SK-N-SH treated with all-trans-retinoic acid at 6 μM for 48 hours (cell line): ENCODE measurements around the gene SLC2A6.

Experiments used
- ATAC-seq: fragments of 200-7000 bp; cut with Tn5 transposase; 3 replicates; pipeline ENCODE4 v1.9.1; 2020; ENCODE audit warnings: mild to moderate bottlenecking, moderate library complexity
- ARNTL ChIP-seq: fragments of 450-650 bp; formaldehyde crosslinking; IDR thresholded peaks from 2 replicates; pipeline ENCODE4 v1.5.0; 2020; ENCODE audit warnings: low read depth, mild to moderate bottlenecking, moderate library complexity, borderline replicate concordance
- BACH2 ChIP-seq: fragments of 250-450 bp; sonication (Bioruptor Pico); IDR thresholded peaks from 2 replicates; pipeline ENCODE4 v1.9.0; 2021; ENCODE audit warnings: mild to moderate bottlenecking, borderline replicate concordance
- CREB5 ChIP-seq: fragments of 250-450 bp; sonication (Bioruptor Pico); IDR thresholded peaks from 2 replicates; pipeline ENCODE4 v1.5.1; 2020; ENCODE audit warnings: low read depth, mild to moderate bottlenecking, moderate library complexity
- CSDC2 ChIP-seq: fragments of 250-450 bp; sonication (Bioruptor Pico); IDR thresholded peaks from 2 replicates; pipeline ENCODE4 v1.5.0; 2020; ENCODE audit warnings: mild to moderate bottlenecking, moderate library complexity
- CSRNP3 ChIP-seq: fragments of 250-450 bp; sonication (Bioruptor Pico); IDR thresholded peaks from 2 replicates; pipeline ENCODE4 v1.5.1; 2021; ENCODE audit warnings: mild to moderate bottlenecking, moderate library complexity
- ESRRG ChIP-seq: fragments of 250-450 bp; sonication (Bioruptor Pico); IDR thresholded peaks from 2 replicates; pipeline ENCODE4 v1.6.1; 2021; ENCODE audit warnings: mild to moderate bottlenecking
- GLIS3 ChIP-seq: fragments of 250-450 bp; sonication (Bioruptor Pico); IDR thresholded peaks from 2 replicates; pipeline ENCODE4 v1.5.0; 2020; ENCODE audit warnings: mild to moderate bottlenecking, moderate library complexity
- ISL1 ChIP-seq: fragments of 250-450 bp; sonication (Bioruptor Pico); IDR thresholded peaks from 2 replicates; pipeline ENCODE4 v2.1.2; 2022; ENCODE audit warnings: mild to moderate bottlenecking, moderate library complexity
- OSR1 ChIP-seq: fragments of 250-450 bp; sonication (Bioruptor Pico); IDR thresholded peaks from 2 replicates; pipeline ENCODE4 v1.8.0; 2022; ENCODE audit warnings: moderate library complexity, mild to moderate bottlenecking, inconsistent platforms
- POU6F1 ChIP-seq: fragments of 250-450 bp; sonication (Bioruptor Pico); IDR thresholded peaks from 2 replicates; pipeline ENCODE4 v1.8.0; 2021; ENCODE audit warnings: low read depth, mild to moderate bottlenecking, moderate library complexity, borderline replicate concordance
- PPARA ChIP-seq: fragments of 250-450 bp; sonication (Bioruptor Pico); IDR thresholded peaks from 2 replicates; pipeline ENCODE4 v1.5.0; 2020; ENCODE audit warnings: mild to moderate bottlenecking, borderline replicate concordance
- RARB ChIP-seq: fragments of 250-450 bp; sonication (Bioruptor Pico); IDR thresholded peaks from 2 replicates; pipeline ENCODE4 v1.8.0; 2021; ENCODE audit warnings: mild to moderate bottlenecking, moderate library complexity
- SNAI2 ChIP-seq: fragments of 250-450 bp; sonication (Bioruptor Pico); IDR thresholded peaks from 2 replicates; pipeline ENCODE4 v1.5.0; 2020; ENCODE audit warnings: mild to moderate bottlenecking, moderate library complexity
- TCF4 ChIP-seq: fragments of 250-450 bp; sonication (Bioruptor Pico); IDR thresholded peaks from 2 replicates; pipeline ENCODE4 v1.8.0; 2021; ENCODE audit warnings: mild to moderate bottlenecking, moderate library complexity, borderline replicate concordance
- ZC3H10 ChIP-seq: fragments of 250-450 bp; sonication (Bioruptor Pico); IDR thresholded peaks from 2 replicates; pipeline ENCODE4 v1.5.1; 2021; ENCODE audit warnings: mild to moderate bottlenecking, moderate library complexity
- ZFP3 ChIP-seq: fragments of 250-450 bp; sonication (Bioruptor Pico); IDR thresholded peaks from 2 replicates; pipeline ENCODE4 v1.5.0; 2020; ENCODE audit warnings: mild to moderate bottlenecking, moderate library complexity
- ZNF565 ChIP-seq: fragments of 450-650 bp; formaldehyde crosslinking; conservative IDR thresholded peaks from 2 replicates; pipeline ENCODE4 v1.5.0; 2020; ENCODE audit warnings: low read depth, mild to moderate bottlenecking, moderate library complexity
- ZNF70 ChIP-seq: fragments of 450-650 bp; formaldehyde crosslinking; IDR thresholded peaks from 2 replicates; pipeline ENCODE4 v1.5.0; 2020; ENCODE audit warnings: mild to moderate bottlenecking, moderate library complexity
- ZNF8 ChIP-seq: fragments of 450-650 bp; formaldehyde crosslinking; IDR thresholded peaks from 2 replicates; pipeline ENCODE4 v1.5.0; 2020; ENCODE audit warnings: mild to moderate bottlenecking, moderate library complexity
- TF ChIP-seq, protein P1 (sequence below): fragments of 250-450 bp; sonication (Bioruptor Pico); IDR thresholded peaks from 2 replicates; pipeline ENCODE4 v1.8.0; 2020; ENCODE audit warnings: mild to moderate bottlenecking, moderate library complexity, borderline replicate concordance

Gene SLC2A6

GRCh38 chr9:133483611-133484010 is 4.7 kb upstream of the SLC2A6 start (continued):
- TF ChIP-seq ARNTL (CRISPR knock-in tag) (no peak), PPARA (CRISPR knock-in tag) (no peak), OSR1 (CRISPR knock-in tag) (no peak), ZNF70 (no peak), RARB (CRISPR knock-in tag) (no peak), ESRRG (CRISPR knock-in tag) (no peak), ZC3H10 (no peak)
- TF ChIP-seq, protein P1, sequence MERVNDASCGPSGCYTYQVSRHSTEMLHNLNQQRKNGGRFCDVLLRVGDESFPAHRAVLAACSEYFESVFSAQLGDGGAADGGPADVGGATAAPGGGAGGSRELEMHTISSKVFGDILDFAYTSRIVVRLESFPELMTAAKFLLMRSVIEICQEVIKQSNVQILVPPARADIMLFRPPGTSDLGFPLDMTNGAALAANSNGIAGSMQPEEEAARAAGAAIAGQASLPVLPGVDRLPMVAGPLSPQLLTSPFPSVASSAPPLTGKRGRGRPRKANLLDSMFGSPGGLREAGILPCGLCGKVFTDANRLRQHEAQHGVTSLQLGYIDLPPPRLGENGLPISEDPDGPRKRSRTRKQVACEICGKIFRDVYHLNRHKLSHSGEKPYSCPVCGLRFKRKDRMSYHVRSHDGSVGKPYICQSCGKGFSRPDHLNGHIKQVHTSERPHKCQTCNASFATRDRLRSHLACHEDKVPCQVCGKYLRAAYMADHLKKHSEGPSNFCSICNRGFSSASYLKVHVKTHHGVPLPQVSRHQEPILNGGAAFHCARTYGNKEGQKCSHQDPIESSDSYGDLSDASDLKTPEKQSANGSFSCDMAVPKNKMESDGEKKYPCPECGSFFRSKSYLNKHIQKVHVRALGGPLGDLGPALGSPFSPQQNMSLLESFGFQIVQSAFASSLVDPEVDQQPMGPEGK (CRISPR knock-in tag), result no peak

DNA sequence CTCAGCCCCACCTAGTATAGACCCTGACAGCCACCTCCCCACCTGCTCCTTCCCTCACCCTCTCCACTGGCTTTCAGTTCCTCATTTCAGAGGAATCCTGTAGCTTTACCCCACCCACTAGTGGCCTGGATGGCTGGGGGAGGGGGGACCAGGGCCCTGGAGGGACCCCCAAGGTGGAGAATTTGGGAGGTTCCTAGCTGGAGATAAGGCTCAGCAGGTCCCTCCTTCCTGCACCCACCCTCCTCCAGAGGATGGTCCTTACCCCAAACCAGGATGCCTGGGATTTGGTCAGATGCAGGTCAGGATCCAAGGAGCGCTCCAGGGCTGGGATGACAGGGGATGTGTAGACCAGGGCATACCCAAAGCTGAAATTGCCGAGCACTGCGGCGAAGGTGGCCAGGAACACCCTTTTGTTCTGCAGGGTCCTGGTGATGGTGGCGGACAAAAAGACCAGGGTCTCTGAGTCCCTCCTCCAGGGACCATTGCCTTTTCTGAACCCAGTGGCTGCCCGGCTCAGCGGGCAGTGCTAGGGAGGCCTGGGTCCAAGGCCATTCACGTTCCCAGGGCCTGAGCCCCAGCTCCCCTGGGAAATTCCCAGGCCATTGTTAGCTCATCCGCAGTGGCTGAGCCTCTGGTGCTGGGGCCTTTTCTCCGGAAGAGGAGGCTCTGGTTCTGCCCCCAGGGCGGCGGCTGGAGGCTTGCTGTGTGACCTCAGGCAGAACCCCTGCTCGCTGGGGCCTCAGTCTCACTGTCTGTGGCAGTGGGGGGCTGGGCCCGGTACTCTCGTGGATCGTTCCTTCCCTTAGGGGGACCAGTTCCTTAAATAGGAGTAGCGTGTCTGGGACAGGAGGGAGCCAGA is 678 bp downstream of the SLC2A6 start:
- peak; percentile 38 for ATAC-seq
- no peak for TF ChIP-seq GLIS3 (CRISPR knock-in tag)
- TF ChIP-seq, protein P1 (CRISPR knock-in tag), result no peak
- no peak for TF ChIP-seq TCF4 (CRISPR knock-in tag)
- TF ChIP-seq ZC3H10, result no peak
- TF ChIP-seq ESRRG (CRISPR knock-in tag), result no peak
- TF ChIP-seq RARB (CRISPR knock-in tag), result no peak
- no peak for TF ChIP-seq CSDC2 (CRISPR knock-in tag)
- no peak for TF ChIP-seq CREB5
- no peak for TF ChIP-seq PPARA (CRISPR knock-in tag)
- TF ChIP-seq, all 23 proteins: peak for 0

- TF ChIP-seq ISL1, result no peak
- TF ChIP-seq POU6F1, result no peak
- no peak for TF ChIP-seq ZFP3 (CRISPR knock-in tag)
- no peak for TF ChIP-seq ZNF565
- no peak for TF ChIP-seq BACH2
- TF ChIP-seq ZNF8, result no peak
- no peak for TF ChIP-seq ZNF70
- TF ChIP-seq, protein P1 (CRISPR knock-in tag), result no peak
- TF ChIP-seq TCF4 (CRISPR knock-in tag), result no peak
- TF ChIP-seq ZC3H10, result no peak
- TF ChIP-seq CREB5, result no peak
- TF ChIP-seq SNAI2, result no peak
- no peak for TF ChIP-seq CSRNP3 (CRISPR knock-in tag)
- no peak for TF ChIP-seq CSDC2 (CRISPR knock-in tag)
- TF ChIP-seq OSR1 (CRISPR knock-in tag), result no peak
- TF ChIP-seq RARB (CRISPR knock-in tag), result no peak
- no peak for ATAC-seq
Observed at GRCh38 chr9:133477461-133477860, 1.4 kb downstream of the SLC2A6 start.
